IMR-90 (cell line): Measurements from ENCODE around the gene LTC4S. TPM values are rescaled to one million over a fixed set of nuclear protein-coding genes. Genes with fewer than 3 reads are reported as not detected.

Experiments used
- ATAC-seq: fragments of 200-7000 bp; cut with Tn5 transposase; 2 replicates; pipeline ENCODE4 v1.9.1; 2020; ENCODE audit warnings: low read depth, mild to moderate bottlenecking, moderate library complexity
- BruUV-seq: library from RNA; stranded (reverse); fragments of 400-500 nt; replicated peaks from 2 replicates; lab custom pipeline; 2021; lab: Mats Ljungman, UMichigan
- CTCF ChIA-PET: fragments of 300-600 bp; formaldehyde crosslinking; extraction: SDS; loops from one replicate; lab custom pipeline; 2021; ENCODE audit warnings: antibody characterized with exemption; lab: Yijun Ruan, JAX
- POLR2A ChIA-PET: fragments of 300-600 bp; sonication (Branson Sonifier 250); formaldehyde crosslinking; loops from one replicate; lab custom pipeline; 2022; ENCODE audit warnings: antibody characterized with exemption; ENCODE audit not compliant: unreplicated experiment; lab: Charles Lee
- DNase-seq: peaks from one replicate; pipeline ENCODE4 v3.0.0; 2013
- H2AFZ ChIP-seq: replicated peaks from 2 replicates; pipeline ENCODE3; 2013; ENCODE audit warnings: low read length, mild to moderate bottlenecking; ENCODE audit not compliant: poor library complexity
- H2AK5ac ChIP-seq: 2 replicates; pipeline ENCODE4 v1.6.1; 2013; ENCODE audit warnings: low read depth, low read length, inconsistent platforms
- H2AK9ac ChIP-seq: replicated peaks from 2 replicates; pipeline ENCODE3; 2013; ENCODE audit warnings: mild to moderate bottlenecking, low read depth, low read length, moderate library complexity; ENCODE audit not compliant: poor library complexity
- H2BK120ac ChIP-seq: 2 replicates; pipeline ENCODE4 v1.6.1; 2013; ENCODE audit warnings: low read depth, low read length, inconsistent platforms
- H2BK15ac ChIP-seq: 3 replicates; pipeline ENCODE4 v1.6.1; 2013; ENCODE audit warnings: low read depth, low read length, inconsistent platforms
- H2BK20ac ChIP-seq: 2 replicates; pipeline ENCODE4 v1.6.1; 2013; ENCODE audit warnings: low read depth, mild to moderate bottlenecking, inconsistent platforms, low read length, moderate library complexity
- H2BK5ac ChIP-seq: 2 replicates; pipeline ENCODE4 v1.6.1; 2013; ENCODE audit warnings: mild to moderate bottlenecking, low read depth, low read length, inconsistent platforms; ENCODE audit not compliant: poor library complexity, severe bottlenecking
- H3K14ac ChIP-seq: replicated peaks from 2 replicates; pipeline ENCODE4 v1.6.1; 2013; ENCODE audit warnings: low read depth, low read length, inconsistent platforms
- H3K18ac ChIP-seq: 2 replicates; pipeline ENCODE4 v1.6.1; 2013; ENCODE audit warnings: low read depth, low read length, control low read depth
- H3K23ac ChIP-seq: 2 replicates; pipeline ENCODE4 v1.6.1; 2013; ENCODE audit warnings: low read depth, low read length, inconsistent platforms
- H3K27ac ChIP-seq: 2 replicates; pipeline ENCODE4 v1.5.1; 2013; ENCODE audit warnings: mild to moderate bottlenecking, control low read depth, low read length; ENCODE audit not compliant: insufficient read depth
- H3K27me3 ChIP-seq: 2 replicates; pipeline ENCODE4 v1.6.1; 2013; ENCODE audit warnings: low read length; ENCODE audit not compliant: control insufficient read depth, insufficient read depth
- H3K36me3 ChIP-seq: 2 replicates; pipeline ENCODE4 v1.6.1; 2013; ENCODE audit warnings: low read length, mixed read lengths; ENCODE audit not compliant: control insufficient read depth, insufficient read depth
- H3K4ac ChIP-seq: 2 replicates; pipeline ENCODE4 v1.6.1; 2013; ENCODE audit warnings: low read depth, low read length, inconsistent platforms
- H3K4me1 ChIP-seq: 2 replicates; pipeline ENCODE4 v1.6.1; 2013; ENCODE audit warnings: low read length, mixed read lengths; ENCODE audit not compliant: control insufficient read depth, insufficient read depth
- H3K4me2 ChIP-seq: 2 replicates; pipeline ENCODE4 v1.6.1; 2013; ENCODE audit warnings: low read depth, mild to moderate bottlenecking, control low read depth, low read length, moderate library complexity
- H3K4me3 ChIP-seq: 2 replicates; pipeline ENCODE4 v1.5.1; 2013; ENCODE audit warnings: low read depth, mild to moderate bottlenecking, control low read depth, low read length, moderate library complexity; ENCODE audit not compliant: insufficient read depth
- H3K56ac ChIP-seq: 2 replicates; pipeline ENCODE4 v1.6.1; 2013; ENCODE audit warnings: low read length, inconsistent platforms; ENCODE audit not compliant: insufficient read depth; ENCODE audit errors: extremely low read depth
- H3K79me1 ChIP-seq, 2 experiments: 2 replicates each; pipeline ENCODE4 v1.6.1; 2013; ENCODE audit warnings: low read length in 2 of 2, inconsistent platforms in 1 of 2, low read depth in 1 of 2
- H3K9ac ChIP-seq: 2 replicates; pipeline ENCODE4 v1.6.1; 2013; ENCODE audit warnings: low read depth, low read length, control low read depth
- H3K9me1 ChIP-seq: 2 replicates; pipeline ENCODE4 v1.6.1; 2013; ENCODE audit warnings: low read length, inconsistent platforms; ENCODE audit not compliant: insufficient read depth
- H3K9me3 ChIP-seq: 2 replicates; pipeline ENCODE4 v1.6.1; 2013; ENCODE audit warnings: low read length; ENCODE audit not compliant: control insufficient read depth, insufficient read depth
- H4K20me1 ChIP-seq: 2 replicates; pipeline ENCODE4 v1.6.1; 2013; ENCODE audit warnings: low read length, inconsistent platforms; ENCODE audit not compliant: insufficient read depth
- H4K5ac ChIP-seq: 2 replicates; pipeline ENCODE4 v1.6.1; 2013; ENCODE audit warnings: mild to moderate bottlenecking, low read depth, low read length, control low read depth
- H4K8ac ChIP-seq, 2 experiments: 2 replicates each; pipeline ENCODE4 v1.6.1; 2013; ENCODE audit warnings: low read depth in 2 of 2, low read length in 2 of 2, control low read depth in 1 of 2, inconsistent platforms in 1 of 2
- H4K91ac ChIP-seq: 2 replicates; pipeline ENCODE4 v1.6.1; 2013; ENCODE audit warnings: low read depth, low read length, inconsistent platforms; ENCODE audit not compliant: insufficient read depth
- CEBPB ChIP-seq: IDR thresholded peaks from 2 replicates; pipeline ENCODE4 v1.6.1; 2012; ENCODE audit warnings: low read depth, low read length, improper control_type of control experiment
- CHD1 ChIP-seq: IDR thresholded peaks from 2 replicates; pipeline ENCODE4 v1.6.1; 2012; ENCODE audit warnings: low read depth, low read length, improper control_type of control experiment
- POLR2A ChIP-seq: IDR thresholded peaks from 2 replicates; pipeline ENCODE4 v1.6.1; 2012; ENCODE audit warnings: mild to moderate bottlenecking, low read depth, low read length
- RCOR1 ChIP-seq: IDR thresholded peaks from 2 replicates; pipeline ENCODE4 v1.6.1; 2012; ENCODE audit warnings: mild to moderate bottlenecking, low read length, improper control_type of control experiment; ENCODE audit not compliant: insufficient replicate concordance
- WGBS, 2 experiments: methylation state at CpG; one replicate each; pipeline versions ENCODE4 v1.1.5 to v1.1.7; 2013; ENCODE audit warnings: missing lambda C conversion rate in 2 of 2; ENCODE audit not compliant: insufficient read length in 1 of 2; ENCODE audit errors: extremely low coverage in 2 of 2; 5-methylcytosine and 5-hydroxymethylcytosine counted together
- dilution Hi-C: fragments of 300-500 bp; cut with HindIII; formaldehyde crosslinking; loops from one replicate; pipeline ENCODE4 v1.14.3; 2018; ENCODE audit warnings: low sequenced_read_pairs; ENCODE audit not compliant: unreplicated experiment
- in situ Hi-C: fragments of 300-500 bp; cut with MboI; formaldehyde crosslinking; loops from 3 replicates; pipeline ENCODE4 v1.14.3; 2019; ENCODE audit warnings: low sequenced_read_pairs, inconsistent platforms, mixed read lengths
- intact Hi-C: fragments of 100-400 bp; cut with micrococcal nuclease; formaldehyde crosslinking; loops from 2 replicates; pipeline ENCODE4 v1.10.0; 2022
- polyA plus RNA-seq, 3 experiments: library from polyadenylated mRNA; depleted of rRNA; stranded (reverse); fragments of >200 nt; gene quantifications; 2 replicates each; pipeline ENCODE4 v1.2.3, GENCODE V29; 2012; ENCODE audit warnings: low replicate concordance in 1 of 3
- total RNA-seq: library from RNA; depleted of rRNA; stranded (reverse); fragments of >200 nt; gene quantifications from 2 replicates; pipeline ENCODE4 v1.2.3, GENCODE V29; 2012

The LTC4S gene
- total and polyA plus RNA-seq, 2 of the 4 experiments (the other 2 are of a cell fraction) = 0.72 TPM; not detected in 1

DNA sequence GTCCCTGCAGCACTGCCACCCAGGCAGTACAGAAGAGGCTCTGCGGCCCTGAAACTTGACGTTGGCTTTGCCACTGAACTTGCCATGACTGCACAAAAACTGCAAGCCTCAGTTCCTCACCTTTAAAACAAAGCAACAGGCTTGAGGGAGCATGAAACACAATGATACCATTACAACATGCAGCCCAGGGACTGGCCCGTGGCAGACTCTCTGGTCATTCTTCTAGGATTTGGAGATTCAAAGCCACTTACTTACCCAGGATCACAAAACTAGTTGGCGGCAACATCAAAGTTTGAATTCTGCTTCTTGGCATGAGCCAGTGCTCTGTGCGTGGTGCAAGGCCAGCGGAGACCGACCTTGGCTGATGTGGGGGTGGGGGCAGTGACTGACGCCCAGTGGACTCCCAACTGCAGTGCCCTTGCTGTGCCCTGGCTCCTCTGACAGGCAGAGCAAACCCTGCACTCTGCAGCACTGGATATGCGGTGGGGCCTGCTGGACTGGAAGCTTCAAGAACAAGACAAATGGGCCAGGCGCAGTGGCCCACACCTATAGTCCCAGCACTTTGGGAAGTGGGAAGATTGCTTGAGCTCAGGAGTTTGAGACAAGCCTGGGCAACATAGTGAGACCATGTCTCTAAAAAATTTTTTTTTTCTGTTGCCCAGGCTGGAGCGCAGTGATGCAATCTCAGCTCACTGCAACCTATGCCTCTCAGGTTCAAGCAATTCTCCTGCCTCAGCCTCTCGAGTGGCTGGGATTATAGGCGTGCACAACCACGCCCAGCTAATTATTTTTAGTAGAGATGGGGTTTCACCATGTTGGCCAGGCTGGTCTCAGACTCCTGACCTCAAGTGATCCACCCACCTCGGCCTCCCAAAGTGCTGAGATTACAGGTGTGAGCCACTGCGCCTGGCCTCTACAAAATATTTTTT, 45.8 kb downstream of the LTC4S start:
- Histone ChIP-seq H2AK5ac (no peak overlapping the region), H3K79me1 (peaks cover 0 to 9% of the 10 kb centered on the region in 2 experiments; a peak in 2 of 4 replicates), H2BK15ac (no peak overlapping the region), H3K56ac (no peak overlapping the region), H3K4me1 (no peaks in the 10 kb centered on the region), H3K23ac (no peak overlapping the region), H2AK9ac (no peak overlapping the region), H3K27ac (no peak overlapping the region), H3K4me3 (no peak overlapping the region), H4K91ac (no peak overlapping the region), H2AFZ (no peak overlapping the region), H3K36me3 (peaks cover 47% of the 10 kb centered on the region), H2BK20ac (no peak overlapping the region), H3K14ac (no peak overlapping the region), H3K18ac (no peak overlapping the region), H4K8ac (peak overlapping the region in 1 of 2 experiments; percentile 42; a peak in 1 of 4 replicates), H3K9me1 (no peaks in the 10 kb centered on the region; the same call in 1 of the 2 replicates), H3K9ac (no peak overlapping the region), H3K27me3 (no peaks in the 10 kb centered on the region), H2BK120ac (no peak overlapping the region), H4K20me1 (peaks cover 38% of the 10 kb centered on the region), H2BK5ac (no peak overlapping the region), H3K9me3 (peaks cover 4% of the 10 kb centered on the region), H3K4ac (no peak overlapping the region), H3K4me2 (no peak overlapping the region), H4K5ac (no peak overlapping the region)
- peak; percentile 5; the same call in 1 of the 2 replicates for ATAC-seq
- TF ChIP-seq CEBPB (no peak), CHD1 (no peak), RCOR1 (no peak), POLR2A (peak; percentile 14)
- dilution Hi-C loops (no loop called here), intact Hi-C loops (no loop called here), in situ Hi-C loops (no loop called here)
- ChIA-PET CTCF (no interaction called here), POLR2A (no interaction called here)
- BruUV-seq = no TSS peak
- DNase-seq = peak; percentile 39
- WGBS, 2 experiments = 90% methylated on average over 3 of the region's 16 CpGs; no CpG with 5 or more reads in 1 of the 2 experiments
